ENCODE results near the gene ARPP21.

- TF ChIP-seq CTCF (conservative IDR thresholded peaks at IDR 0.05) (no peak), ZFX (IDR thresholded peaks at IDR 0.05) (no peak)
These were observed 100.7 kb downstream of the ARPP21 start for GRCh38 chr3:35739964-35740527.
